SK-N-SH treated with all-trans-retinoic acid at 6 μM for 48 hours (cell line): Measurements from ENCODE around the gene SRRD.

ENCODE experiments used
- ATAC-seq: fragments of 200-7000 bp; cut with Tn5 transposase; 3 replicates; pipeline ENCODE4 v1.9.1; 2020; ENCODE audit warnings: mild to moderate bottlenecking, moderate library complexity
- ARNTL ChIP-seq: fragments of 450-650 bp; formaldehyde crosslinking; IDR thresholded peaks from 2 replicates; pipeline ENCODE4 v1.5.0; 2020; ENCODE audit warnings: low read depth, mild to moderate bottlenecking, moderate library complexity, borderline replicate concordance
- BACH2 ChIP-seq: fragments of 250-450 bp; sonication (Bioruptor Pico); IDR thresholded peaks from 2 replicates; pipeline ENCODE4 v1.9.0; 2021; ENCODE audit warnings: mild to moderate bottlenecking, borderline replicate concordance
- CREB5 ChIP-seq: fragments of 250-450 bp; sonication (Bioruptor Pico); IDR thresholded peaks from 2 replicates; pipeline ENCODE4 v1.5.1; 2020; ENCODE audit warnings: low read depth, mild to moderate bottlenecking, moderate library complexity
- CSDC2 ChIP-seq: fragments of 250-450 bp; sonication (Bioruptor Pico); IDR thresholded peaks from 2 replicates; pipeline ENCODE4 v1.5.0; 2020; ENCODE audit warnings: mild to moderate bottlenecking, moderate library complexity
- GLIS3 ChIP-seq: fragments of 250-450 bp; sonication (Bioruptor Pico); IDR thresholded peaks from 2 replicates; pipeline ENCODE4 v1.5.0; 2020; ENCODE audit warnings: mild to moderate bottlenecking, moderate library complexity
- ISL1 ChIP-seq: fragments of 250-450 bp; sonication (Bioruptor Pico); IDR thresholded peaks from 2 replicates; pipeline ENCODE4 v2.1.2; 2022; ENCODE audit warnings: mild to moderate bottlenecking, moderate library complexity
- OSR1 ChIP-seq: fragments of 250-450 bp; sonication (Bioruptor Pico); IDR thresholded peaks from 2 replicates; pipeline ENCODE4 v1.8.0; 2022; ENCODE audit warnings: moderate library complexity, mild to moderate bottlenecking, inconsistent platforms
- PPARA ChIP-seq: fragments of 250-450 bp; sonication (Bioruptor Pico); IDR thresholded peaks from 2 replicates; pipeline ENCODE4 v1.5.0; 2020; ENCODE audit warnings: mild to moderate bottlenecking, borderline replicate concordance
- RARB ChIP-seq: fragments of 250-450 bp; sonication (Bioruptor Pico); IDR thresholded peaks from 2 replicates; pipeline ENCODE4 v1.8.0; 2021; ENCODE audit warnings: mild to moderate bottlenecking, moderate library complexity
- SNAI2 ChIP-seq: fragments of 250-450 bp; sonication (Bioruptor Pico); IDR thresholded peaks from 2 replicates; pipeline ENCODE4 v1.5.0; 2020; ENCODE audit warnings: mild to moderate bottlenecking, moderate library complexity
- TCF4 ChIP-seq: fragments of 250-450 bp; sonication (Bioruptor Pico); IDR thresholded peaks from 2 replicates; pipeline ENCODE4 v1.8.0; 2021; ENCODE audit warnings: mild to moderate bottlenecking, moderate library complexity, borderline replicate concordance
- TOX ChIP-seq: fragments of 250-450 bp; sonication (Bioruptor Pico); IDR thresholded peaks from 2 replicates; pipeline ENCODE4 v1.8.0; 2021; ENCODE audit warnings: mild to moderate bottlenecking, moderate library complexity, borderline replicate concordance
- TSHZ2 ChIP-seq: fragments of 250-450 bp; sonication (Bioruptor Pico); IDR thresholded peaks from 2 replicates; pipeline ENCODE4 v1.5.0; 2020; ENCODE audit warnings: mild to moderate bottlenecking, moderate library complexity
- ZC3H10 ChIP-seq: fragments of 250-450 bp; sonication (Bioruptor Pico); IDR thresholded peaks from 2 replicates; pipeline ENCODE4 v1.5.1; 2021; ENCODE audit warnings: mild to moderate bottlenecking, moderate library complexity
- ZFP3 ChIP-seq: fragments of 250-450 bp; sonication (Bioruptor Pico); IDR thresholded peaks from 2 replicates; pipeline ENCODE4 v1.5.0; 2020; ENCODE audit warnings: mild to moderate bottlenecking, moderate library complexity
- ZNF565 ChIP-seq: fragments of 450-650 bp; formaldehyde crosslinking; conservative IDR thresholded peaks from 2 replicates; pipeline ENCODE4 v1.5.0; 2020; ENCODE audit warnings: low read depth, mild to moderate bottlenecking, moderate library complexity
- ZNF70 ChIP-seq: fragments of 450-650 bp; formaldehyde crosslinking; IDR thresholded peaks from 2 replicates; pipeline ENCODE4 v1.5.0; 2020; ENCODE audit warnings: mild to moderate bottlenecking, moderate library complexity
- TF ChIP-seq, protein P1 (sequence below): fragments of 250-450 bp; sonication (Bioruptor Pico); IDR thresholded peaks from 2 replicates; pipeline ENCODE4 v1.5.1; 2021; ENCODE audit warnings: mild to moderate bottlenecking, moderate library complexity
- TF ChIP-seq, protein P2 (sequence below): fragments of 250-450 bp; sonication (Bioruptor Pico); IDR thresholded peaks from 2 replicates; pipeline ENCODE4 v1.8.0; 2021; ENCODE audit warnings: low read depth, mild to moderate bottlenecking, moderate library complexity, borderline replicate concordance
- TF ChIP-seq, protein P3 (sequence below): fragments of 250-450 bp; sonication (Bioruptor Pico); IDR thresholded peaks from 2 replicates; pipeline ENCODE4 v1.8.0; 2020; ENCODE audit warnings: mild to moderate bottlenecking, moderate library complexity, borderline replicate concordance

SRRD gene

GRCh38 chr22:26529345-26529744 lies 45.7 kb downstream of the SRRD start:
- no peak for TF ChIP-seq ZC3H10 (CRISPR knock-in tag)
- TF ChIP-seq TOX (CRISPR knock-in tag), result no peak
- TF ChIP-seq CSDC2, result no peak
- TF ChIP-seq ZNF565 (CRISPR knock-in tag), result no peak
- no peak for TF ChIP-seq GLIS3
- TF ChIP-seq, protein P1, sequence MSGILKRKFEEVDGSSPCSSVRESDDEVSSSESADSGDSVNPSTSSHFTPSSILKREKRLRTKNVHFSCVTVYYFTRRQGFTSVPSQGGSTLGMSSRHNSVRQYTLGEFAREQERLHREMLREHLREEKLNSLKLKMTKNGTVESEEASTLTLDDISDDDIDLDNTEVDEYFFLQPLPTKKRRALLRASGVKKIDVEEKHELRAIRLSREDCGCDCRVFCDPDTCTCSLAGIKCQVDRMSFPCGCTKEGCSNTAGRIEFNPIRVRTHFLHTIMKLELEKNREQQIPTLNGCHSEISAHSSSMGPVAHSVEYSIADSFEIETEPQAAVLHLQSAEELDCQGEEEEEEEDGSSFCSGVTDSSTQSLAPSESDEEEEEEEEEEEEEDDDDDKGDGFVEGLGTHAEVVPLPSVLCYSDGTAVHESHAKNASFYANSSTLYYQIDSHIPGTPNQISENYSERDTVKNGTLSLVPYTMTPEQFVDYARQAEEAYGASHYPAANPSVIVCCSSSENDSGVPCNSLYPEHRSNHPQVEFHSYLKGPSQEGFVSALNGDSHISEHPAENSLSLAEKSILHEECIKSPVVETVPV, result no peak
- no peak for TF ChIP-seq ZFP3
- TF ChIP-seq RARB (CRISPR knock-in tag), result no peak
- no peak for TF ChIP-seq ZNF70 (CRISPR knock-in tag)
- TF ChIP-seq TCF4 (CRISPR knock-in tag), result no peak
- no peak for TF ChIP-seq ARNTL
- TF ChIP-seq SNAI2, result no peak
- TF ChIP-seq BACH2 (CRISPR knock-in tag), result no peak
- no peak for TF ChIP-seq CREB5 (CRISPR knock-in tag)
- TF ChIP-seq TSHZ2 (CRISPR knock-in tag), result no peak
- TF ChIP-seq OSR1 (CRISPR knock-in tag), result no peak
- TF ChIP-seq, protein P2, sequence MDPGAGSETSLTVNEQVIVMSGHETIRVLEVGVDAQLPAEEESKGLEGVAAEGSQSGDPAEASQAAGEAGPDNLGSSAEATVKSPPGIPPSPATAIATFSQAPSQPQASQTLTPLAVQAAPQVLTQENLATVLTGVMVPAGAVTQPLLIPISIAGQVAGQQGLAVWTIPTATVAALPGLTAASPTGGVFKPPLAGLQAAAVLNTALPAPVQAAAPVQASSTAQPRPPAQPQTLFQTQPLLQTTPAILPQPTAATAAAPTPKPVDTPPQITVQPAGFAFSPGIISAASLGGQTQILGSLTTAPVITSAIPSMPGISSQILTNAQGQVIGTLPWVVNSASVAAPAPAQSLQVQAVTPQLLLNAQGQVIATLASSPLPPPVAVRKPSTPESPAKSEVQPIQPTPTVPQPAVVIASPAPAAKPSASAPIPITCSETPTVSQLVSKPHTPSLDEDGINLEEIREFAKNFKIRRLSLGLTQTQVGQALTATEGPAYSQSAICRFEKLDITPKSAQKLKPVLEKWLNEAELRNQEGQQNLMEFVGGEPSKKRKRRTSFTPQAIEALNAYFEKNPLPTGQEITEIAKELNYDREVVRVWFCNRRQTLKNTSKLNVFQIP (CRISPR knock-in tag), result no peak
- TF ChIP-seq PPARA (CRISPR knock-in tag), result no peak
- TF ChIP-seq, protein P3, sequence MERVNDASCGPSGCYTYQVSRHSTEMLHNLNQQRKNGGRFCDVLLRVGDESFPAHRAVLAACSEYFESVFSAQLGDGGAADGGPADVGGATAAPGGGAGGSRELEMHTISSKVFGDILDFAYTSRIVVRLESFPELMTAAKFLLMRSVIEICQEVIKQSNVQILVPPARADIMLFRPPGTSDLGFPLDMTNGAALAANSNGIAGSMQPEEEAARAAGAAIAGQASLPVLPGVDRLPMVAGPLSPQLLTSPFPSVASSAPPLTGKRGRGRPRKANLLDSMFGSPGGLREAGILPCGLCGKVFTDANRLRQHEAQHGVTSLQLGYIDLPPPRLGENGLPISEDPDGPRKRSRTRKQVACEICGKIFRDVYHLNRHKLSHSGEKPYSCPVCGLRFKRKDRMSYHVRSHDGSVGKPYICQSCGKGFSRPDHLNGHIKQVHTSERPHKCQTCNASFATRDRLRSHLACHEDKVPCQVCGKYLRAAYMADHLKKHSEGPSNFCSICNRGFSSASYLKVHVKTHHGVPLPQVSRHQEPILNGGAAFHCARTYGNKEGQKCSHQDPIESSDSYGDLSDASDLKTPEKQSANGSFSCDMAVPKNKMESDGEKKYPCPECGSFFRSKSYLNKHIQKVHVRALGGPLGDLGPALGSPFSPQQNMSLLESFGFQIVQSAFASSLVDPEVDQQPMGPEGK (CRISPR knock-in tag), result no peak
- no peak for ATAC-seq

GRCh38 chr22:26534171-26534855 lies 50.6 kb downstream of the SRRD start:
- no peak for ATAC-seq
- TF ChIP-seq ZC3H10 (CRISPR knock-in tag) (no peak), BACH2 (CRISPR knock-in tag) (no peak), ARNTL (no peak), RARB (CRISPR knock-in tag) (no peak), ISL1 (no peak), CREB5 (CRISPR knock-in tag) (no peak), PPARA (CRISPR knock-in tag) (no peak), ZNF565 (CRISPR knock-in tag) (no peak), OSR1 (CRISPR knock-in tag) (no peak), TCF4 (CRISPR knock-in tag) (no peak), TSHZ2 (CRISPR knock-in tag) (no peak), CSDC2 (no peak)
- TF ChIP-seq, protein P3 (CRISPR knock-in tag), result no peak
- TF ChIP-seq, protein P1, result no peak
- TF ChIP-seq, all 23 proteins: peak for 0
